DMS53 treated with DMSO at 0.1 percent for 48 hours (cell line): ENCODE results near the gene NFATC3.

Source experiments
- DNase-seq: peaks from one replicate; lab custom pipeline; 2025; ENCODE audit not compliant: unreplicated experiment; lab: John Stamatoyannopoulos, UW

NFATC3 gene

GRCh38 chr16:68085259-68086071 lies at the start of gene NFATC3:
TSS of gene NFATC3 (plus strand) at chr16:68085370. CDS start at chr16:68085682, 312 bp downstream.
- peak; percentile 79 for DNase-seq

- DNase-seq, result no peak
These were observed 47.2 kb upstream of the NFATC3 start for GRCh38 chr16:68037841-68038597.

- DNase-seq, result peak; percentile 26
These were observed 44.5 kb upstream of the NFATC3 start for GRCh38 chr16:68040506-68041288.

- DNase-seq, result no peak
These were observed 43.4 kb upstream of the NFATC3 start for GRCh38 chr16:68041783-68042182.

- no peak for DNase-seq
These were observed 39.1 kb upstream of the NFATC3 start for GRCh38 chr16:68046106-68046505.

- no peak for DNase-seq
These were observed 37.2 kb upstream of the NFATC3 start for GRCh38 chr16:68047987-68048386.

GRCh38 chr16:68049449-68049848 lies 35.7 kb upstream of the NFATC3 start:
- DNase-seq, result no peak

GRCh38 chr16:68055395-68055794 lies 29.8 kb upstream of the NFATC3 start:
- DNase-seq, result no peak

GRCh38 chr16:68059804-68060203 lies 25.4 kb upstream of the NFATC3 start:
- no peak for DNase-seq

- no peak for DNase-seq
These were observed 23.8 kb upstream of the NFATC3 start for GRCh38 chr16:68061396-68061795.

GRCh38 chr16:68062910-68063393 lies 22.2 kb upstream of the NFATC3 start:
- no peak for DNase-seq

GRCh38 chr16:68064791-68065365 lies 20.3 kb upstream of the NFATC3 start:
- DNase-seq, result peak; percentile 37

GRCh38 chr16:68065716-68066305 lies 19.4 kb upstream of the NFATC3 start:
- no peak for DNase-seq

GRCh38 chr16:68066763-68067162 lies 18.4 kb upstream of the NFATC3 start:
- no peak for DNase-seq

- DNase-seq, result no peak
These were observed 16.2 kb upstream of the NFATC3 start for GRCh38 chr16:68068926-68069325.

- peak; percentile 78 for DNase-seq
These were observed 15.5 kb upstream of the NFATC3 start for GRCh38 chr16:68069511-68070248.

- no peak for DNase-seq
These were observed 14.9 kb upstream of the NFATC3 start for GRCh38 chr16:68070249-68070730.

GRCh38 chr16:68070806-68071517 lies 14.2 kb upstream of the NFATC3 start:
- DNase-seq, result no peak

- no peak for DNase-seq
These were observed 13.7 kb upstream of the NFATC3 start for GRCh38 chr16:68071518-68071901.
